Activated CD4-positive, alpha-beta T cell treated with anti-CD3 and anti-CD28 coated beads for 36 hours (primary cell): ENCODE results near the gene SLC25A5. TPM values are rescaled to one million over a fixed set of nuclear protein-coding genes. Genes with fewer than 3 reads are reported as not detected.
A peak's percentile ranks its signal among the peaks of the same experiment; 100 is the strongest.
"Not testable (repeated sequence)": the region's sequence is repeated elsewhere in the genome, so short reads cannot be mapped to it uniquely, and the experiment has no call there.

ENCODE experiments used
- ATAC-seq: fragments of 200-7000 bp; cut with Tn5 transposase; one replicate; pipeline ENCODE4 v1.10.0; 2021; ENCODE audit warnings: mild to moderate bottlenecking, moderate library complexity
- CTCF ChIA-PET: fragments of 350-600 bp; sonication (Branson Sonifier 250); formaldehyde crosslinking; loops from one replicate; lab custom pipeline; 2021; ENCODE audit warnings: antibody characterized with exemption; lab: Charles Lee
- POLR2A ChIA-PET: fragments of 350-600 bp; sonication (Branson Sonifier 250); formaldehyde crosslinking; loops from one replicate; lab custom pipeline; 2021; ENCODE audit warnings: antibody characterized with exemption, inconsistent platforms; lab: Charles Lee
- DNase-seq: peaks from one replicate; pipeline ENCODE4 v3.0.0-alpha.2; 2020
- H3K27ac Mint-ChIP-seq: one replicate; pipeline ENCODE4 v1.8.0; 2021; ENCODE audit warnings: mixed read lengths
- H3K27me3 Mint-ChIP-seq: one replicate; pipeline ENCODE4 v1.8.0; 2021; ENCODE audit warnings: mixed read lengths
- H3K36me3 Mint-ChIP-seq: one replicate; pipeline ENCODE4 v1.8.0; 2021; ENCODE audit warnings: low read depth, mixed read lengths
- H3K4me1 Mint-ChIP-seq: one replicate; pipeline ENCODE4 v1.8.0; 2021; ENCODE audit warnings: mixed read lengths
- H3K4me3 Mint-ChIP-seq: one replicate; pipeline ENCODE4 v1.8.0; 2021; ENCODE audit warnings: mild to moderate bottlenecking, moderate library complexity, mixed read lengths
- H3K9me3 Mint-ChIP-seq: one replicate; pipeline ENCODE4 v1.8.0; 2021; ENCODE audit warnings: low read depth, mixed read lengths
- intact Hi-C, 2 experiments: fragments of 100-400 bp; cut with DNase I in 1 of 2; cut with micrococcal nuclease in 1 of 2; formaldehyde crosslinking; loops; one replicate each; pipeline versions ENCODE4 v1.14.2 to v1.15.1; 2022 to 2024; cut with DNase I, micrococcal nuclease
- total RNA-seq, 2 experiments: library from RNA; stranded (reverse); gene quantifications; one replicate each; pipeline ENCODE4 v1.2.3, GENCODE V29; 2021

Gene SLC25A5
- total RNA-seq, result 100 to 1,000 TPM; 593 to 674 TPM

DNA sequence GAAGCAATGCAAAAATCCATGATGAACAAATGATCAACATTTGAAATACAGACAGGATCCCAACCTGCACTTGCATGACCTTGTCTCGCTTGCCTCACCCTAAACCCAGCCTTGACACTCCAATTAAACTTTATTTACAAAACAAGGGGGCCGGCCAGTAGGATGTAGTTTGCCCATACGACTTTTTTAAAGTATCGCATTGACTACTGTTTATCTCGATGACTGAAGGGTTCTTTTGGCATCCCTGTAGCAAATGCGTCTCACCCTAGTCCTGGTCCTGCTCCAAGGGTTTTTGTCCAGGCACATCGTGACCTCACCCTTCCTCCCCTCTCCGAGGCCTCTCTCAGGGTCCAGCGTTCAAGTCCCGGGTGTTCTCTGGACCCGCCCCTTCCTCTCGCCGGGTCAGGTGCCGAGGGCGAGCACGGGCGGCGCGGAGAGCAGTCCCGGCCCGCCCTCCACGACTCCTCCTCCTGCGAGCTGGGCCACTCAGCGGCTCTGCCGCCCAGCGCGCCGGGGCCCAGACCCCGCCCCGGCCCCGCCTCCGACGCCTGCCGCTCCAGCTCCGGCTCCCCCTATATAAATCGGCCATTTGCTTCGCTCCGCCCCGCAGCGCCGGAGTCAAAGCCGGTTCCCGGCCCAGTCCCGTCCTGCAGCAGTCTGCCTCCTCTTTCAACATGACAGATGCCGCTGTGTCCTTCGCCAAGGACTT is at the start of gene SLC25A5:
SLC25A5 (plus strand) TSS at position 603 of the 709 bp plus-strand sequence; CDS start at position 675, 72 bp downstream.
- Mint-ChIP-seq H3K27ac (peak within 1 kb of the TSS; percentile 86), H3K9me3 (no peaks in the 10 kb centered on the region), H3K4me3 (peak within 1 kb of the TSS; percentile 85), H3K36me3 (peaks cover 18% of the 10 kb centered on the region), H3K27me3 (no peaks in the 10 kb centered on the region), H3K4me1 (peaks cover 12% of the 10 kb centered on the region)
- CTCF ChIA-PET, result interaction anchor here (0.7 to 0.9 kb wide), 2 partner anchors 13 to 461 kb away, joined by 4 to 5 read pairs; no protein-coding TSS in a partner anchor
- intact Hi-C loops, result loop anchor here (1.0 to 10.0 kb wide), 12 partner anchors 15 to 493 kb away; partner anchors contain the start of genes UBE2A (in 2 of the 2), LONRF3 (in 1 of the 2), NDUFA1 (in 1 of the 2) and NKAP (in 1 of the 2)
- POLR2A ChIA-PET, result interaction anchor here (0.6 to 0.9 kb wide), 2 partner anchors 323 to 346 kb away, joined by 3 to 7 read pairs; partner anchors contain the start of gene RPL39
- ATAC-seq (peak; percentile 90), DNase-seq (peak; percentile 89)

DNA sequence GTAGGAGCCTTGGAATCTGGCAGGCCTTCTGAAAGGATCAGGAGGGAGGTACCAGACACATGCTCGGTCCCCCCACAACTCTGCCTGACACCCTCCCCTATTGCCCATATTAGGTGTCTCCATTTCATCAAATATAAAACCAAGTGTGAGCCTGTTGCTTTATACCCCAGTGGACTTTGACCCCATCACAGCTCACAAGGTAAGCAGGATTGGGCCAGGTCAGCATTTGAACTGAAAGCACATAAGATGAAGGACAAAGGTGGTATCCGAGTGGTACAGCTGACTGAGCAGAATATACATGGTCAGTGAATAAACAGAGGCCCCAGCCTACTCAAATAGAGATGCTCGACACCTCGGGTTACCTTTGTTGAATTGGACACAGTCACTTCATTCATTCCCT is 49.1 kb upstream of the SLC25A5 start:
- intact Hi-C loops, result no loop called here
- Mint-ChIP-seq H3K4me1 (no peaks in the 10 kb centered on the region), H3K4me3 (no peak overlapping the region), H3K36me3 (no peaks in the 10 kb centered on the region), H3K27me3 (no peaks in the 10 kb centered on the region), H3K27ac (no peak overlapping the region), H3K9me3 (no peaks in the 10 kb centered on the region)
- ChIA-PET POLR2A (no interaction called here), CTCF (no interaction called here)
- ATAC-seq (no peak), DNase-seq (no peak)

DNA sequence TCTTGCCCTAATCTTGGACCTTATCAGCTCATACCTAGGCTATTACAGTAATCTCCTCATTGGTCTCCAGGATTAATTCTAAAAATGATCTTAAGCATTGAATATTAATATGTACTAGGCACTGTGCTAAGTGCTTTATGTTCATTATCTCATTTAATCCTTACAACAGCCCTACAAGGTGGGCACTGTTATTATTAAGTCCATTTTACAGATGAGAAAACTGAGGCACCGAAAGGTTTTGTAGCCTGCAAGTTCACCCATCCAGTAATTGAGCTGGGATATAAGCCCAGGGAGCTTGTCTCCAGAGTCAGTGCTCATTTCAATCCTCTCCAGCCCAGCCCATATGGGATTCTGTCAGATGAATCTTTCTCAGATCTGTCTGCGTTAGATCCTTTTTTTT is 48.3 kb upstream of the SLC25A5 start:
- intact Hi-C loops, result no loop called here
- H3K4me1 Mint-ChIP-seq, result no peaks in the 10 kb centered on the region
- H3K9me3 Mint-ChIP-seq, result no peaks in the 10 kb centered on the region
- CTCF ChIA-PET, result no interaction called here
- no peak overlapping the region for H3K4me3 Mint-ChIP-seq
- ATAC-seq, result no peak
- POLR2A ChIA-PET, result no interaction called here
- H3K27me3 Mint-ChIP-seq, result no peaks in the 10 kb centered on the region
- DNase-seq, result no peak
- no peaks in the 10 kb centered on the region for H3K36me3 Mint-ChIP-seq
- no peak overlapping the region for H3K27ac Mint-ChIP-seq

DNA sequence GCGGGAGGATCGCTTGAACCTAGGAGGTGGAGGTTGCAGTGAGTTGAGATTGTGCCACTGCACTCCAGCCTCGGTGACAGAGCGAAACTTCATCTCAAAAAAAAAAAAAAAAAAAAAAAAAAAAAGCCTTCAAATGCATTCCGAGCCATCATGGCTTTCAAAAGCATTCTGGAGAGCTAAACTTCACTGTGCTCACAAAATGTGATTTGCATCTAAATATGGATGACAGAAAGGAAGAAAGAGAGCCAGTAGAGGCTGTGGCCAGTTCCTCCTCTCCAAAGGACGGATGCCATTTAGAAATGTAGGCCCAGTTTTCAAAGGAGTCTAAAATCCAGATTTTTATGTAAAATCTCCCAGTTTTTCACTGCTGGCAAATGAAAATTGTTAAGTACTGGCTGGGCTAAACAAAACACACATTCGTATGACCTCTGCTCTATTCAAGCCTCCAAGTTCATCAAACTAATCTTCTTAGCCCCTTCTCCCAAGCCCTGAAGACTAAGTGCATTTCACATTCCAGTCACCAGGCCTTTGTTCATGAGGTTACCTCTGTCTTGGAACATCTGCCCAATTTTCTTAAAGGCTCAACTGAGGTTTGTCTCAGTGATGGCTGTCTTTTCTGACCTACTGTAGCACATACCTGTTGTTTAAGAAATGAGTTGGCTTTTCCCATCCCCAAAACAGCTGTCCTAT is 47.1 kb upstream of the SLC25A5 start:
- no peak for ATAC-seq
- ChIA-PET CTCF (interaction anchor here (0.6 to 0.7 kb wide), 2 partner anchors 10 to 669 kb away, joined by 3 to 5 read pairs; no protein-coding TSS in a partner anchor), POLR2A (no interaction called here)
- no peak for DNase-seq
- intact Hi-C loops, result no loop called here
- H3K9me3 Mint-ChIP-seq, result no peaks in the 10 kb centered on the region
- no peak overlapping the region for H3K27ac Mint-ChIP-seq
- H3K4me1 Mint-ChIP-seq, result no peaks in the 10 kb centered on the region
- H3K4me3 Mint-ChIP-seq, result no peak overlapping the region
- no peaks in the 10 kb centered on the region for H3K36me3 Mint-ChIP-seq
- H3K27me3 Mint-ChIP-seq, result no peaks in the 10 kb centered on the region

DNA sequence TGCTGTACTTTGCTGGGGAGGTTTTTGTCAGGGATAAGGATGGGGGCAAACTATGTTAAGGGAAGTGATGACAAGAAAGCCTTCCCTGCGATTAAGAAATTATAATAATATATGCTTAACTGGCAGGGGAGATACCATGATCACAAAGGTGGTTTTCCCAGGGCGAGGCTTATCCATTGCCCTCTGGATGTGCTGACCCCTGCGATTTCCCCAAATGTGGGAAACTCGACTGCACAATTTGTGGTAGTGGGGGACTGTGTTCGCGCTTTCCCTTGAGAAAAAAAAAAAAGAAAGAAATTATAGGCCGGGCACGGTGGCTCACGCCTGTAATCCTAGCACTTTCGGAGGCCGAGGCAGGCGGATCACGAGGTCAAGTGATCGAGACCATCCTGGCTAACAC is 44.6 kb upstream of the SLC25A5 start:
- Mint-ChIP-seq H3K9me3 (no peaks in the 10 kb centered on the region), H3K27ac (no peak overlapping the region), H3K36me3 (no peaks in the 10 kb centered on the region), H3K4me3 (no peak overlapping the region), H3K4me1 (peaks cover 9% of the 10 kb centered on the region), H3K27me3 (no peaks in the 10 kb centered on the region)
- CTCF ChIA-PET, result no interaction called here
- no peak for DNase-seq
- POLR2A ChIA-PET, result no interaction called here
- intact Hi-C loops, result no loop called here
- ATAC-seq, result no peak

DNA sequence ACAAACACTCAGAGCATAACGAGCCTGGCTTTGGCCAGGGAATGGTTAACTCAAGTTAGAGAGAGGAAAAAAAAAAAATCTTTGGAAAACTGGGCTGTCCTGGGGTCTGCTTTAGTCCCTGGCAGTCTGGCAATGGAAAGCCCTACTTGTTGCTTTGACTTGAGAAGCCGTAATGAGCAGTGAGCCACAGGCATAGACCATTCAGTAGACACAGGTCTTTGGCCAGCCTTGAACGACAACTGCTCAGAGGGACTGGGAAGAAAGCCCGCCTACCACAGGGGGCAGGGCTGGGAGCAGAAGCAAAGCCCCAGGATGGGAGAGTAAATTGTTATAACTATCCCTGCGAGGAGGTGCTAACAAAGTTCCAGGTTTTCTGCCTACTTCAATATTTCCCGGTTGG is 43.2 kb upstream of the SLC25A5 start:
- no peak for DNase-seq
- Mint-ChIP-seq H3K27ac (no peak overlapping the region), H3K4me1 (peaks cover 9% of the 10 kb centered on the region), H3K9me3 (no peaks in the 10 kb centered on the region), H3K36me3 (no peaks in the 10 kb centered on the region), H3K27me3 (no peaks in the 10 kb centered on the region), H3K4me3 (no peak overlapping the region)
- ATAC-seq, result no peak
- intact Hi-C loops, result no loop called here
- ChIA-PET CTCF (no interaction called here), POLR2A (no interaction called here)

DNA sequence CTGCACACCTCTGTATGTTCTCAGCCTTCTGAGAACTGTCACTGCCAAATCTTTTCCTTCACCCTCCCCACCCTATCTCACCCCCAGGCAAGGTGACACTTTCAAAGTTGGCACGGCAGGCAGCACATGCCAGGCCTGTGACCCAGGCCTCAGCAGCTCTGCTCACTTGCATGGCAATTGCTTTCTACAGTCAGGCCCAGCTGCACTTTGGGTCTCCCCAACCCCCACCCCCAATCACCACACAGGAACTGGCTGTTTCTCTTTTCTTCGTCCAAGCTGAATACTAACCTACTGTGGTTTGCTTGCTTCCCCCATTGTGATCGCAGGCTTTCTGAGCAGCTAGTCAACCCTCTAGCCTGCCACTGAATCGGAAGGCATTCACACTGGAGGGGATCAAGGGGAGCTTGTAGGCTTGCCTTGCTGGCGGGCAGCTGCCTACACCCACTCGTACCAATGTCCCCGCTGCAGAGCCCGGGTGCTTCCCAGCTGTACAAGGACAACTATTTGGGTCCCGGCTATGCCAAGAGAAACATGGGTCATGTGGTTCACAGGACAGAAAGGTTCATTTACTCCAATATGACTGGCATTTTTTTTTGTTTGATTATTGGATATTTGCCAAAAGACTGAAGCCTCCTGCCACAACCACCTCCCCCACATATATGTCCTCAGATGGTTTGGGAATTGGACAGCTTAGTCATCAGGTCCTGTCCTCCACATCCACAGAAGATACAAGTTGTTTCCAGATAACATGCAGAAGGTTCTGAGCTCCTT is 41.0 kb upstream of the SLC25A5 start:
- DNase-seq (peak; percentile 3), ATAC-seq (no peak)
- POLR2A ChIA-PET, result no interaction called here
- peaks cover 9% of the 10 kb centered on the region for H3K4me1 Mint-ChIP-seq
- no peak overlapping the region for H3K27ac Mint-ChIP-seq
- no peaks in the 10 kb centered on the region for H3K9me3 Mint-ChIP-seq
- H3K36me3 Mint-ChIP-seq, result no peaks in the 10 kb centered on the region
- CTCF ChIA-PET, result interaction anchor here (0.6 kb wide), 1 partner anchor 941 kb away, joined by 3 read pairs; no protein-coding TSS in a partner anchor
- intact Hi-C loops, result no loop called here
- no peak overlapping the region for H3K4me3 Mint-ChIP-seq
- H3K27me3 Mint-ChIP-seq, result no peaks in the 10 kb centered on the region

DNA sequence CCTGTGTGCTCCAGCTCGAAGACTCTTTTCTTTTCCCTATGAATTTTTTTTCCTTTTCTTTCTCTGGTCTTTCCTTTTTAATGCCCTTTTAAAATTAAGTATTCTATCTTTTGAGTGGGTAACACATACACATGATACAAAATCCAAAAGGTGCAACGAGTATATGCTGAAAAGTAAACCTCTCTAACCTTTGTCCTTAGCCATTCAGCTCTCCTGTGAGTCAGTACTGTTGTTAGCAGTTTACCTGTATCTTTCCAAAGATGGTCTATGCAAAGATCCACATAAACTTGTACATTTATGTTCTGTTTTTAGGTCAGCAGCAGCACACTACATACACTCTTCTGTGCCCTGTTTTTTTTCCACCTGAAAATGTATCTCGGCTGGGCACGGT is 40.5 kb upstream of the SLC25A5 start:
- Mint-ChIP-seq H3K27me3 (no peaks in the 10 kb centered on the region), H3K9me3 (no peaks in the 10 kb centered on the region), H3K4me3 (no peak overlapping the region), H3K27ac (no peak overlapping the region), H3K36me3 (no peaks in the 10 kb centered on the region), H3K4me1 (peaks cover 9% of the 10 kb centered on the region)
- intact Hi-C loops, result no loop called here
- no peak for ATAC-seq
- ChIA-PET CTCF (no interaction called here), POLR2A (no interaction called here)
- no peak for DNase-seq

DNA sequence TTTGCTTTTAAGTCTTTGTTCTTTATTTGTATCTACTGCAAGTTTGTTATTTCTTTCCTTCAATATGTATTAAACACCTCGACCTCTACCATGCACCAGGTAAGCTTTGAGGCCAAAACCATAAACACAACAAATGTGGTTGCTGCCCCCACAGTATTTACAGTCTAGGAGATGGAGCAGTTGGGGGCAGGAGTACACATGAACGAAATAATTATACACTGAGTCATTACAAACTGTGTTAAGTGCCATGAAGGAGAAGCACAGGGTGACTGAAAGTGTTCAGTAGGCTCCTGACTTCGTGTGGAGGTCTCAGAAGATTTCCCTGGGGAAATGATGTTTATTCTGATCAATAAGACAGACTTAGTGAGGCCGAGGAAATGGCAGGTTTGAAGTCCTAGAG is 38.8 kb upstream of the SLC25A5 start:
- intact Hi-C loops, result no loop called here
- POLR2A ChIA-PET, result no interaction called here
- no peak overlapping the region for H3K27ac Mint-ChIP-seq
- CTCF ChIA-PET, result no interaction called here
- H3K36me3 Mint-ChIP-seq, result no peaks in the 10 kb centered on the region
- no peak for DNase-seq
- no peaks in the 10 kb centered on the region for H3K27me3 Mint-ChIP-seq
- H3K4me1 Mint-ChIP-seq, result peaks cover 9% of the 10 kb centered on the region
- no peak overlapping the region for H3K4me3 Mint-ChIP-seq
- no peak for ATAC-seq
- no peaks in the 10 kb centered on the region for H3K9me3 Mint-ChIP-seq

DNA sequence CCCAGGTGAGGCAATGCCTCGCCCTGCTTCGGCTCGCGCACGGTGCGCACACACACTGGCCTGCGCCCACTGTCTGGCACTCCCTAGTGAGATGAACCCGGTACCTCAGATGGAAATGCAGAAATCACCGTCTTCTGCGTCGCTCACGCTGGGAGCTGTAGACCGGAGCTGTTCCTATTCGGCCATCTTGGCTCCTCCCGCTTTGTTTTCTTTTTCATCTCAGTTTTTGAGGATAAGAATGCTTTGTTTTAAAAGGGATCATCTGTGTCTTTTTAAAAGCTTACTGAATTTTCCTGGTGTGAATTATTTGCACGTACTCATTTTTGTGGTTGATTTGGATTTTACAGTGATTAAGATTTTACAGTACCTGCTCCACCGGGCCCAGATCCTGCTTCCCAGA is 26.9 kb upstream of the SLC25A5 start:
- H3K27ac Mint-ChIP-seq, ATAC-seq, H3K4me3 Mint-ChIP-seq, H3K4me1 Mint-ChIP-seq, POLR2A ChIA-PET, intact Hi-C loops, CTCF ChIA-PET, DNase-seq, H3K9me3 Mint-ChIP-seq, H3K27me3 Mint-ChIP-seq, H3K36me3 Mint-ChIP-seq: not testable (repeated sequence)

DNA sequence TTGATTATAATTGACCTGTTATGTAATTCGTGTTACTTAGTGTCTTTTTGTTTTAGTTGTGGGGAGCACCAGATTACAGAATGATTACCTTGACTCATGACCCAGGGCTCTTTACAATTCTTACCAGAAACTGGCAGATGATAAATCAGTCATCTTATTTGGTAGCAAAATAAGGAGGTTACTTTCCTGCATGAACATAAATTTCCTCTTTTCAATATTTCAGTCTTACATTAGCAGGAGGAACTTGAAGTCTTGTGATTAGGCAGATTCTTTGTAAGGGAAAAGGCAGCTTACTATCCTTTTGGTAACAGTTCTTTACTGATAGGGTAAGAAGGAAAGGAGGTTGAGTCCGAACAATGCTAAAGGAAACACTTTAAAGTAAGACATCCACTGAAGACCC is 26.0 kb upstream of the SLC25A5 start:
- Mint-ChIP-seq H3K4me3 (no peak overlapping the region), H3K4me1 (no peaks in the 10 kb centered on the region), H3K36me3 (no peaks in the 10 kb centered on the region), H3K27me3 (no peaks in the 10 kb centered on the region), H3K27ac (no peak overlapping the region), H3K9me3 (no peaks in the 10 kb centered on the region)
- intact Hi-C loops, result no loop called here
- ATAC-seq (no peak), DNase-seq (no peak)
- CTCF ChIA-PET, result interaction anchor here (0.6 kb wide), 1 partner anchor 355 kb away, joined by 3 read pairs; no protein-coding TSS in a partner anchor
- POLR2A ChIA-PET, result no interaction called here
